KMS-11 (cell line): ENCODE measurements around the gene HIF1AN.

Source experiments
- H2AFZ ChIP-seq: fragments of 200-600 bp; sonication (generic); 2 replicates; pipeline ENCODE4 v1.6.1; 2016; ENCODE audit warnings: antibody characterized with exemption, mixed run types, low read depth
- H3K27ac ChIP-seq: fragments of 200-600 bp; sonication (generic); 2 replicates; pipeline ENCODE4 v1.6.1; 2016; ENCODE audit warnings: mild to moderate bottlenecking, mixed run types
- H3K27me3 ChIP-seq: fragments of 200-600 bp; sonication (generic); 2 replicates; pipeline ENCODE4 v1.6.1; 2017; ENCODE audit warnings: mild to moderate bottlenecking, low read depth, mixed run types, moderate library complexity; ENCODE audit not compliant: insufficient read depth
- H3K36me3 ChIP-seq: fragments of 200-600 bp; sonication (generic); 2 replicates; pipeline ENCODE4 v1.6.1; 2017; ENCODE audit warnings: mild to moderate bottlenecking, mixed run types; ENCODE audit not compliant: insufficient read depth
- H3K4me1 ChIP-seq: fragments of 200-600 bp; sonication (generic); 2 replicates; pipeline ENCODE4 v1.6.1; 2016; ENCODE audit warnings: mild to moderate bottlenecking, low read depth, mixed run types; ENCODE audit not compliant: poor library complexity, severe bottlenecking
- H3K4me2 ChIP-seq: fragments of 200-600 bp; sonication (generic); 2 replicates; pipeline ENCODE4 v1.7.0; 2016; ENCODE audit warnings: mild to moderate bottlenecking, mixed run types
- H3K4me3 ChIP-seq: fragments of 200-600 bp; sonication (generic); IDR thresholded peaks from 2 replicates; pipeline ENCODE4 v1.6.1; 2017; ENCODE audit warnings: low read depth, low read length, mixed read lengths; ENCODE audit not compliant: insufficient read depth
- H3K79me2 ChIP-seq: fragments of 200-600 bp; sonication (generic); 2 replicates; pipeline ENCODE4 v1.6.1; 2016; ENCODE audit warnings: low read depth, mixed run types; ENCODE audit not compliant: insufficient read depth
- H3K9ac ChIP-seq: fragments of 200-600 bp; sonication (generic); 2 replicates; pipeline ENCODE4 v1.6.1; 2016; ENCODE audit warnings: mild to moderate bottlenecking, mixed run types
- H4K20me1 ChIP-seq: fragments of 200-600 bp; sonication (generic); 2 replicates; pipeline ENCODE4 v1.6.1; 2016; ENCODE audit warnings: mild to moderate bottlenecking, mixed run types; ENCODE audit not compliant: insufficient read depth
- CTCF ChIP-seq: fragments of 200-600 bp; sonication (generic); conservative IDR thresholded peaks from 2 replicates; pipeline ENCODE4 v1.6.1; 2017; ENCODE audit warnings: low read depth, mild to moderate bottlenecking, antibody characterized with exemption, low read length, moderate library complexity, mixed read lengths

The HIF1AN gene

DNA sequence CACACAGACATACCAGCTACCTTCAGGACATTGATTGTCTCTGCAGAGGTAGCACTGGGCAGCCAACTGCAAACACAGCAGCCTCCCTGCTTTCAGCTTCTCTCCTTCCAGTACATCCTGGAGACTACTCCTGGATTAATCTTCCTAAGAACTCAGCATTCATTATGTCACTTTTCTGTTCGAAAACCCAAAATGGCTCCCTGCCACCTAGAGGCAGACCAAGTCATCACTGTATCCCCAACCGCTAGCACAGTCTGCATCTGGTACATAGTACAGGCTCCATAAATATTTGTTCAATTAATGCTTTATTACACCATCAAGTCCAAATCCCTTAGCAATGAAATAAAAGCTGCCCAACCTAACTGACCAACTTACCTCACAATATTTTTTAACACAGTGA lies 11.1 kb upstream of the HIF1AN start:
- Histone ChIP-seq H2AFZ (no peak overlapping the region), H3K4me2 (no peak overlapping the region), H4K20me1 (no peaks in the 10 kb centered on the region), H3K4me3 (no peak overlapping the region), H3K79me2 (peaks cover 22% of the 10 kb centered on the region; the same call in 1 of the 2 replicates), H3K36me3 (no peaks in the 10 kb centered on the region), H3K27me3 (no peaks in the 10 kb centered on the region), H3K27ac (no peak overlapping the region), H3K9ac (no peak overlapping the region), H3K4me1 (peaks cover 10% of the 10 kb centered on the region)
- peak; percentile 28; the same call in 1 of the 2 replicates for TF ChIP-seq CTCF

DNA sequence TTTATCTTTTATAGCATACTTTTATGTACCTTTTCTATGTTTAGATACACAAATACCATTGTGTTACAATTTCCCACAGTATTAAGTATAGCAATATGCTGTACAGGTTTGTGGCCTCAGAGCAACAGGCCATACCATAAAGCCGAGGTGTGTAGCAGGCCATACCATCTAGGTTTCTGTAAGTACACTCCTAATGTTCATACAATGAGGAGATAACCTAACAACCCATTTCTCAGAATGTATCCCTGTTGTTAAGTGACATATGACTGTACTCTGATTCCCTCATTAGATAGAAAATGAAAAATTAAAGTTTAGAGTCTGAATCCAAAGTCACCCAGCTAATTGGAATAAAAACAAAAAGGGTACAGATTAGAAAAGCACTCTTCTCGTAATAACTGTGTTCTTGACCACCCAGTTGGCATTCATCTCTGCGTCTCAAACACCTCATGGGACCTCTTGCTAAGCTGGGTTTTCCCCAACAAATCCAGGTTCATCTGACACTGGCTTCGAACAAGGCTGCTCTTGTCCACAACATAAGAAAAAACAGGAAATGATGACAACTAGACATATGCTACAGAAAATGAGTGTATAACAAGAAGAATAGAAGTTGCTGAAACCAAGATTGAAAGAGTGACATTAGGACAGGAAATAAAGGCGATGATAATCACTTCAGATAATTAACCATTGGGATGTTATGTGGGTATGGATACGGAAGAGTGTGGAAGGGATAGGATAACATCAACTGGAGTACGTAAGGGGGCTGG lies 7.4 kb upstream of the HIF1AN start:
- H2AFZ ChIP-seq: no peak overlapping the region
- H3K27ac ChIP-seq: no peak overlapping the region
- no peaks in the 10 kb centered on the region for H3K36me3 ChIP-seq
- peak overlapping the region; percentile 91 for H3K4me2 ChIP-seq
- no peak overlapping the region for H3K4me3 ChIP-seq
- H4K20me1 ChIP-seq: no peaks in the 10 kb centered on the region
- H3K27me3 ChIP-seq: no peaks in the 10 kb centered on the region
- peaks cover 23% of the 10 kb centered on the region; the same call in 1 of the 2 replicates for H3K79me2 ChIP-seq
- H3K9ac ChIP-seq: peak overlapping the region; percentile 71; the same call in 1 of the 2 replicates
- peaks cover 42% of the 10 kb centered on the region for H3K4me1 ChIP-seq
- TF ChIP-seq CTCF: no peak

- peak overlapping the region; percentile 71; the same call in 1 of the 2 replicates for H3K9ac ChIP-seq
These were observed 6.7 kb upstream of the HIF1AN start for GRCh38 chr10:100528921-100529474.

More at GRCh38 chr10:100528921-100529474, 6.7 kb upstream of the HIF1AN start:
- H3K36me3 ChIP-seq: no peaks in the 10 kb centered on the region
- H3K27ac ChIP-seq: no peak overlapping the region
- H4K20me1 ChIP-seq: no peaks in the 10 kb centered on the region
- H3K4me3 ChIP-seq: no peak overlapping the region
- peak overlapping the region; percentile 91 for H3K4me2 ChIP-seq
- H2AFZ ChIP-seq: peak overlapping the region; percentile 86
- H3K27me3 ChIP-seq: no peaks in the 10 kb centered on the region
- H3K4me1 ChIP-seq: peaks cover 42% of the 10 kb centered on the region
- peaks cover 23% of the 10 kb centered on the region; the same call in 1 of the 2 replicates for H3K79me2 ChIP-seq
- no peak for TF ChIP-seq CTCF
